Stomach (tissue), 4 donors: Measurements from ENCODE around the gene KLLN.
A peak's percentile ranks its signal among the peaks of the same experiment; 100 is the strongest.

Source experiments
- POLR2A ChIP-seq, 4 donors: fragments of 450-650 bp; IDR thresholded peaks; one replicate each; pipeline ENCODE4 v1.6.1; 2016; ENCODE audit warnings: antibody characterized with exemption in 4 of 4, control low read depth in 2 of 4, mild to moderate bottlenecking in 1 of 4, moderate library complexity in 1 of 4
- POLR2AphosphoS5 ChIP-seq, 3 donors: sonication (generic); formaldehyde crosslinking; IDR thresholded peaks; one replicate each; pipeline ENCODE4 v1.6.1; 2016; ENCODE audit warnings: antibody characterized with exemption in 3 of 3
- TF ChIP-seq, protein P1 (sequence below), 7 experiments: fragments of 450-650 bp in 4 of 7; fragments of 200-600 bp in 3 of 7; sonication (generic) in 3 of 7; IDR thresholded peaks; one replicate each; pipeline ENCODE4 v1.5.1; 2016 to 2019; ENCODE audit warnings: antibody characterized with exemption in 7 of 7, control low read depth in 2 of 7, mild to moderate bottlenecking in 1 of 7

DNA sequence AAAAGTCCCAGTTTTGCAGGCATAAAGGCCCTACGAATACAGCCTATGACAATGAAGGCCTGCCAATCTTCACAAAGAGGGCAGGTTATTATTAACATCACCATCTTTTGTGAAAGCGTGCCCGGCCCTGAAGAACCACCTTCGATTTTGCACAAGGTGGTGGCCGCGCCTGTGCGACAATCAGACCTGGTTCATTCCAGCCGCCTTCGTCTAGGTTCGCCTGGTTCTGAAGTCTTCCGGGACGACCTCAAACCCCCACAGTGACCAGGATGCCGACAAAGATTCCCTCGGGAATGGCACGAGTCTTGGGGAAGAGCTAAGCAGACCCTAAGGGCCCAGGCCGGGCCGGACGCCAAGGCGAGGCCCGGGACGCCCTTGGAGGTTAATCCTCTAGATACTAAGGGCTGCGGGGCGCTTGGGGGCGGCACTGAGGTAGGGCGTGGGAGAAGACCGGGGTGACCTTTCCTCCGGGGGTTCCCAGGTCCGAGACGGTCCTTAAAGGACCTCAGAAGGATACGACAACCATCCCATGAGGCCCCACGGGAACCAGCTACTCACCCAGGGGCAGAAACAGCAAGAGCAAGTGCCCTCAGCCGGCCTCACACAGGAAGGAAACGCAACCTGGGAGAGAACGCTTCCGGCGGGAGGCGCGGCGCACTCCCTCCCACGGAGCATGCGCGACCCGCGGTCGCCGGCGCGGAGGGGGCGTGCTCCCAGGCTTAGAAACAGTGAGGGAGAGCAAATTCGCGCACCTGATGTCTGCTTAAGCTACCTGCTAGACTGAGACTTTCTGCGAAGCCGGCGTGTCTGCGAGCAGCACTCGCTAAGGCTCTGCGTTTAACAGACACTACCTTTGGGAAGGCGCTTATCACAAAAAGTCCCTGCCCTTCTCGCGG is 45.5 kb downstream of the KLLN start, which contains the start of gene ATAD1:
- TF ChIP-seq POLR2A (IDR thresholded peaks at IDR 0.05) (peak in 1 of 4 donors; percentile 39), POLR2AphosphoS5 (IDR thresholded peaks at IDR 0.05) (peak; percentile 46 to 93 (median 83))
- TF ChIP-seq, protein P1, sequence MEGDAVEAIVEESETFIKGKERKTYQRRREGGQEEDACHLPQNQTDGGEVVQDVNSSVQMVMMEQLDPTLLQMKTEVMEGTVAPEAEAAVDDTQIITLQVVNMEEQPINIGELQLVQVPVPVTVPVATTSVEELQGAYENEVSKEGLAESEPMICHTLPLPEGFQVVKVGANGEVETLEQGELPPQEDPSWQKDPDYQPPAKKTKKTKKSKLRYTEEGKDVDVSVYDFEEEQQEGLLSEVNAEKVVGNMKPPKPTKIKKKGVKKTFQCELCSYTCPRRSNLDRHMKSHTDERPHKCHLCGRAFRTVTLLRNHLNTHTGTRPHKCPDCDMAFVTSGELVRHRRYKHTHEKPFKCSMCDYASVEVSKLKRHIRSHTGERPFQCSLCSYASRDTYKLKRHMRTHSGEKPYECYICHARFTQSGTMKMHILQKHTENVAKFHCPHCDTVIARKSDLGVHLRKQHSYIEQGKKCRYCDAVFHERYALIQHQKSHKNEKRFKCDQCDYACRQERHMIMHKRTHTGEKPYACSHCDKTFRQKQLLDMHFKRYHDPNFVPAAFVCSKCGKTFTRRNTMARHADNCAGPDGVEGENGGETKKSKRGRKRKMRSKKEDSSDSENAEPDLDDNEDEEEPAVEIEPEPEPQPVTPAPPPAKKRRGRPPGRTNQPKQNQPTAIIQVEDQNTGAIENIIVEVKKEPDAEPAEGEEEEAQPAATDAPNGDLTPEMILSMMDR (IDR thresholded peaks at IDR 0.05) = peak in 1 of 7 experiments; percentile 34
